HG03175 (cell line): Measurements from ENCODE around the gene DCHS1.

Experiments
- ATAC-seq: cut with Tn5 transposase; IDR thresholded peaks from one replicate; pipeline ENCODE4 v1.9.1; 2021; ENCODE audit warnings: mild to moderate bottlenecking, moderate library complexity; ENCODE audit not compliant: unreplicated experiment

The DCHS1 gene

DNA sequence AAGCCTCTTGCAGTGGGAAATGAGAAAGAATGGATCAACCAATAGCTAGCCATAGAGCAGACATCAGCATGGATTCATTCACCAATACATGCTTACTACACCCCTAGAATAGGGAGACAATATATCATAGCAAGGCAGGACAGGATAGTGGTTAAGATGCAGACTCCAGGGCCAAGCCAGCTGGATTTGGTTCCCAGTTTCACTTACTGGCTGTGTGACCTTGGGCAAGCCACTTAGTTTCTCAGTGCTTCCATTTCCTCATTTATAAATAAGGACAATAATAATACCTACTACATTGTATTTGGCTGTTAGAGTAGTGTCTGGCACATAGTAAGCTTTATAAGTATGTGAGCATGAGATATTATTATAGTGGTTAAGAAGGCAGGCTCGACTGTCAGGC, 7.1 kb downstream of the DCHS1 start:
- ATAC-seq, result no peak

DNA sequence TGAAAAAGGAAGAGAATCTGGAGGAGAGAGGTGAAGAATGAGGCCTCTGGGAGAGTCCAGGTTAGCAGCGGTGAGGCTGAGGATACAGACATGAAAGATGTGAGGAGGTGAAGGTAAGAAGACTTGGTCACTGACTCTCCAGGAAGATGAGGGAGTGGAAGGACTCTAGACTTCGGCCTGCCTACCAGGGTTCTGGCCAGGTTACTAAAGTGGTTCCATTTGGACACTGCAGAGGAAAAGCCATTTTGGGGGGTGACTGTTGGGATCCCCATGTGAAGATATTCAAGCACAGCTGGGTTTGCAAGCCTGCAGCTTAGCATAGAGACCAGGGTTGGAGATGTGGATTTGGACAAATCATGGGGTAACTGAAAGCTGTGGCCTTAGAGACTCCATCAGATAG, 7.8 kb downstream of the DCHS1 start:
- no peak for ATAC-seq

DNA sequence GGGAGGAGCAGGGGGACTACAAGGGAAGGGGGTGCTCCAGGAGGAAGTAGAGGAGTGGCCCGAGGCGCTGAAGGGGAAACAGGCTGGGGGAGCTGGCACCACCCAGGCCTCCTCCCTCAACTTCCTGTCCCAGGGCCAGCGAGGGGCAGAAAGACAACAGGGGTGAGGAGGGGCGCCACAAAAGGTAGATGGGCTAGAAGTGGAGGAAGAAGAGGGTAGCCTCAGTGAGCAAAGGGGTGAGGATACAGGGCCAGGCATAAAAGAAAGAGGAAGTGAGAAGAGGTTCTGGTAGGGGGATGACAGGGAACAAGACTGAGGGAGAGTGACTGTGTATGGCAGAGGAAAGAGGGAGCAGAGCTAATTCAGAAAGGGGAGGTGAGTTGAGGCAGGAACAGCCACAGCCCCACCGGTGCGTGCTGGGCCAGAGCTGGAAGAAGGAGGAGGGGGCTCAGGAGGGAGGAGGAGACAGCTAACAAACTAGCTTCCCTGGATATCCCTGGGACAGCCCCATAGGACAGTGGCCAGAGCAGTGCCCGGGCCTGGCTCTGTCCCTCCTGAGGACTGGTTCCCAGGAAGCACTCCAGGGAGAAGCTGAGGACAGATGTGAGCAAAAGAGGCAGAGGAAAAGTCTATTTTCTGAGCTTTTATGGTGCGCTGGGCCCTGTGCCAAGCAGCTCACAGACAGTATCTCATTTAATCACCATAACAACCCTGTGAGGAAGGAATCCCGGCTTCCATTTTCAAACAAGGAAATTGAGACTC, 8.5 kb downstream of the DCHS1 start:
- ATAC-seq, result peak; percentile 89

DNA sequence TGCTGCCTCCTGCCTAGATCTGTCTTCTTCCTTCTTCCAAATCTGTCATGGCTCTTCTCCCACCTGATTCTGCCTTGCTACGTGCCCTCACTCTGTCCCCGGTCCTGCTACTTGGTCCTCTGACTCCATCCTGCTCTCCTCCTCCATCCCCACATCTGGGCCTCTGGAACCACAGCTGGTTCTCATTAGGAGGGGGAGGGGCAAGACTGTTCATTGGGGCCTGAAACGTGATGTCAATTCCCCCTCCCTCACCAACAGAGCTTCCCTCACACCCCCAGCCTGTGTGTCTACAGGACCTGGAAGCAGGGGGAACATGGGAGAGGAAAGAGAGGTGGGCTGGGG, 9.1 kb downstream of the DCHS1 start:
- peak; percentile 6 for ATAC-seq

DNA sequence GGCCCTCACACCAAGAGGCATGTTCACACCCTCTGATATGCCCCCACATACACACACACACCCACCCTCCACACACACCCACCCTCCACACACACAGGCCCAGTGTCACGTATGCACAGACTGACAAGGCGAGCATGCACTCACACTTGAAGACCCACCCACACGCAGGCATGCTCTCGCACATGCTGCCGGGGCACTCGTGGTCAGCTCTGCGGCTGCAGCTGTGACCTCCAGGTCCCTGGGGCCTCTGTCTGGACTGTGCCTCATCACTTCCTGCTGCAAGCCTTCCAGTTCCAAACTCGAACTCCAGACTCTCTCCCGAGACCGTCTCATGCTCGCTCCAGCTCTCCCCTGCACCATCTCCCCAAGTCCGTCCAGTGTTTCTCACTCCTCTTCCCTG, 9.5 kb downstream of the DCHS1 start:
- ATAC-seq, result no peak

DNA sequence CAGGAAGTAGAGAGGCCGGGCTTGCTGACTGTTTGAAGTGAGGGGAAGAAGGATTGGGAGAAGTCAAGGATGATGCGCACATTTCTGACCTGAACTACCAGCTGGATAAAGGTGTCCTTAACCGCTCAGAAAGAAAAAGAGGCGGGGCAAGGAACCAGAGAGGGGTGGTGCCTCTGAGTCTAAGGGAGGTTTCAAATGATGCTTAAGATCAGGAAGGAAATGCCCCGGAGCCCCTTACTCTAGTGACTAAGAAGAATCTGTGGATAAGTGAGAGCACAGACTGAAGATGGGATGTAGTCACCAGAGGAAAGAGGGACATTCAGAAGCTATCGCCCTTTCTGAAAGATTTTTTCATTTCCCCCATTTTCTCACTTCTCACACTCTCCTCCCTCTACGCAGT, 12.7 kb downstream of the DCHS1 start:
- no peak for ATAC-seq

DNA sequence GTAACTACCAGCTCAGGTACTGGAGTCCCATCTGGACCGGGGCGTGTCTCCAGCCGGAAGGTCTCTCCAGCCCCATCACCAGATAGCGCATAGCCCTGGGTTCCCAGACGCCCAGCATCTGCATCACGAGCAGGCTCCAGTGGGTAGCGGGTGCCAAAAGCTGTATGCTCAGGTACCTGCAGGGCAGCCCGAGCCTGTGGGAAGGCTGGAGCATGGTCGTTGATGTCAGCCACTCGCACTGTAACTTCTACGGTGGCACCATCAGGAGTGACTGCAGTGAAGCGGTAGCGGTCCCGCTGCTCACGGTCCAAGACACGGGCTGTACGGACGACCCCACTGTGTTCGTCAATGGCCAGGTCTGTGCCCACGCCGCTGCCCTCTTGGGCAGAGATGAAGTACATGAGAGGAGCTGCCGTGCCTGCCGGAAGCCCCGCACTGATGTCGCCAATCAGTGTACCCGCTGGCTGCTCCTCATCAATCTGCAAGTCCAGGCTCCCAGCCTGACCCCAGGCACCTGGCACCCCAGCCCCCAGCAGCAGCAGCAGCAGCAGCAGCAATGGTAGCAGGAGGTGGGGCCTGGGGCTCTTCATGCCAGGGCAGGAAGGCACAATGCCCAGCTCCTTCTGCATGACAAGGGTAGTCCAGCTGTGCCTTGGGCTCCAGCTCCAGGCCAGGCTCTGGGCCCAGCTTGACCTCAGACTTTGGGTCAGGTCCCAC, 14.5 kb downstream of the DCHS1 start:
- ATAC-seq, result no peak

DNA sequence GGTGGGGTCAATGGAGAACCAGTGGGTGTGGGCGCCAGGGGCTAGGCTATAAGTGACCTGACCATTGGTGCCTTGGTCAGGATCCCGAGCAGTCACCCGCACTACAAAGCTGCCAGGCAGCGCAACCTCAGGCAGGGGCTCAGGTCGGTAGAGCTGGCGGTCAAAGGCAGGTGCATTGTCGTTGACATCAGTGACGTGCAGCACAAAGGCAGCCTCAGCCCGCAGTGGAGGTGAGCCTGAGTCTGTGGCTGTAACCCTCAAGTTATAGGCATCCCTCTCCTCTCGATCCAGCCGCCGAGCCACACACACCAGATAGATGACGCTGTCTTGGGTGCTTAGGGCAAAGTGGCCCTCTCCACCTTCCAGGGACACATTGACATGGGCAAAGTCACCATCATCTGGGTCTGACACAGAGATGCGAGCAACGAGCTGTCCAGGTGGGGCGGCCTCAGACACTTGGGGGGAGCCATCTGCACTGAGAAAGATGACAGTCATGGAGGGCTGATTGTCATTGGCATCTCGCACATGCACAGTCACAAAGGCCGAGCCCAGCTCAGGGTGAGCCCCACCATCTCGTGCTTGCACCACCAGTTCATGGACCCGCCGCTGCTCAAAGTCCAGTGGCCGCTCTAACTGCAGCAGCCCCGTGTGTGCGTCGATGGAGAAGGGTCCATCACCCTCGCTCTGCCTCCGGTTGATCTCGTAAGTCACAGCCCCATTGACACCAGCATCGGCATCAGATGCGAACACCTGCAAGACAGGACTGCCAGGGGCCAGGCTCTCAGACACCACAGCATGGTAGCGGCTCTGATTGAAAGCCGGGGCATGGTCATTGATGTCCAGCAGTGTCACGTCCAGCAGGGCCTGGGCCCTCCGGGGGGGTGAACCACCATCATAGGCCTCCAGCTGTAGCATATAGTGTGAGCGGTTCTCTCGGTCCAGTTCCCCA, 15.3 kb downstream of the DCHS1 start:
- ATAC-seq, result no peak

DNA sequence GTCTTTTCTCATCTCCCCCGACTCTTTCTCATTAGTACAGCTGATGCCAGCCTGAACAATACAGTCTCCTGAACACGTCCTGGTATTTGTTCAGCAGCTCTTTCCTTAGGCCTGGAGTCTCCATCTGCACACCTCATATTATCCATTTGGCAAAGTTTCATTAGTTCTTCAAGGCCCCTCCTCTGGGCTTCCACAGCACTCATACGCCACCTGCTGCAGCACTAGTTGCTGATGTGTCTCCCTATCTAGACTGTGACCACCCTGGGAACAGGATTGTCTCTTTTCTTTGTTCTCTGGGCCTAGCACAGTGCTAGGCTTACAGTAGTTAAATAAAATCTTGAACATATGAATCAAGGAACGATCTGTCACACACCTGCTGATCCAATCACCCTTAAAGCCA, 17.2 kb downstream of the DCHS1 start:
- ATAC-seq, result no peak

DNA sequence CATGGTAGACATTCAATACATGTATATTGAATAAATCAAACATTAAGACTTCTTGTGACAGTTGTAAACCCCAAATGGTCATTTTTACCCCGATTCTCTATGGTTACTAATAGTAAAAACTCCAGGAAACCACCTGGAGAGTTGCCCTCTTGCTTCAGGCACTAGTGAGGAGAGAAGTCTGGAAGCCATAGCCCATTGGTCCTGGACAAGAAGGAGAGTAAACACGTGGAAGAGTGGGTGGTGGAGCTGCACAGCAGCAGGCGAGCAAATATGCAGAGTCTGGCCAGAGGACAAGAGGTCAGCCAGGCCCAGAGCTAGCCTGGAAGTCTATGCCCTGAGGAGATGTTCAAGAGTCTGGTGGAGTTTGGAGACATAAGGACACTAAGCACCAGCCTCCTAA, 17.7 kb downstream of the DCHS1 start:
- ATAC-seq, result no peak

DNA sequence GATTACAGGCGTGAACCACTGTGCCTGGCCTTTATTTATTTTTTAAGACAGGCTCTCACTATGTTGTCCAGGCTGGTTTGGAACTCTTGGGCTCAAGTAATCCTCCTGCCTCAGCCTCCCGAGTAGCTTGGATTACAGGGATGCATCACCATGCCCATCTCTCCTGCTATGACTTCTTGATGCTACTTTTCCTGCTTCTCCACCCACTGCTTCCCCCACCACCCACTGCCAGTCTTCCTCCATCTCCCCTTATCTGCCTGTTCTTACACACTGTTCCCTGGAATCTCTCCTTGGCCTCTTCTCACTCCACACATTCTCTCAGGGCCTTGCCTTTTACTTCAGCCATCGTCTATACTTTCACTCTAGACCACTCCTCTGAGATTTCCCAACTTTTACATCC, 19.1 kb downstream of the DCHS1 start:
- ATAC-seq, result no peak

DNA sequence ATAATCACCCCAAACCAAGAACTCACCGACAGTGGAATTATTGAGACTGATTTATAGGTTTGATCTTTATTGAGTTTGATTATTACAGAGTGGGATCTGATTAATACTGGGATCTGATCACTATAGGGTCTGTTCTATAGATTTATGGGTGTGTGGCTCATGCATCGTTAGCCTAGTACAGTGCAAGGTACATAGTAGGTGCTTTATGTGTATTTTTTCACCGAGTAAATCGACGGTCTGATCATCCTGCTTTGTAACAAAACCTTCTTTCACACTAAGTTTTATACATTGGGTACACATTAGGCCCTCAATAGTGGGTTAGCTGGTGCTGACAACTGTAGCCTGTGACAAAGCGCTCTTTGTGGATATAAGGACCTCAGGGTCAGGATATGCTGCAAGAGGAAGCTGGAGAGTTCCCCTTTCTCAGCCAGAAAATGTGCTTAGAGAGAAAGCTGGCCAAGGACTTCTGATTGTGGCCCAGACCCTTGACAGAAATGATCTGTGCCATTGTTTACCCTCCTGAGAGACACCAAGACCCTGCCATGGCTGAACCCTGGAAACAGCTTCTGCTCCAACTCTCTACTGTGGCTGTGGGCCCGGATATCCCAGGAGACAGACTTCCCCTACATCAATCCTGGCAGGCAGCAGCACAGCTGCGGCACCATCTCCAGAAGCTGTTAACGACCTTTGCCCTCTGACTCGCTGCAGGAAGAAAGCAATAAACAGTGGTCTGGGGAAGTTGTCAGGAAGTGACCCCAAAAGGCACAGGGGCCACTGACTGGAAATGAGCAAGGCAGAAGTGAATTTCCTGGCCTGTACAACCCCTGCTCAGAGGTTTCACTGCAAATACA, 20.3 kb downstream of the DCHS1 start:
- no peak for ATAC-seq

DNA sequence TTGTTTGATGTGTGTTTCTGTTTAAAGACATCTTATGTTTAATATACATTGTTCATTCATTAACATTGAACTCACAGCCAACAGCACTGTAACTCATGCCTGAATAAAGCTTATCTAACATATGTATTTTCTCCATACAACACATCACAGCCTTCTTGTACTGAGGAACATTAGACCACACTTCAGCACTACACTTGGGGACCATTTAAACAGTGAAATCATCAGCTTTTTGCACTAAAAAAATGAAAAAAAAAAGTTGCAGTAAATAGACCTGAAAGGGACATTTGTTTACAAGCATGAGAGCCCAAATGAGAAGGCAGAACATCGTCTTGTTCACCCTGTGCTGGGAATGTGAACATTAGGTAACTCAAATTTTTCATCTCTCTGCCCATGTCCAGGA, 21.1 kb downstream of the DCHS1 start:
- ATAC-seq, result no peak

DNA sequence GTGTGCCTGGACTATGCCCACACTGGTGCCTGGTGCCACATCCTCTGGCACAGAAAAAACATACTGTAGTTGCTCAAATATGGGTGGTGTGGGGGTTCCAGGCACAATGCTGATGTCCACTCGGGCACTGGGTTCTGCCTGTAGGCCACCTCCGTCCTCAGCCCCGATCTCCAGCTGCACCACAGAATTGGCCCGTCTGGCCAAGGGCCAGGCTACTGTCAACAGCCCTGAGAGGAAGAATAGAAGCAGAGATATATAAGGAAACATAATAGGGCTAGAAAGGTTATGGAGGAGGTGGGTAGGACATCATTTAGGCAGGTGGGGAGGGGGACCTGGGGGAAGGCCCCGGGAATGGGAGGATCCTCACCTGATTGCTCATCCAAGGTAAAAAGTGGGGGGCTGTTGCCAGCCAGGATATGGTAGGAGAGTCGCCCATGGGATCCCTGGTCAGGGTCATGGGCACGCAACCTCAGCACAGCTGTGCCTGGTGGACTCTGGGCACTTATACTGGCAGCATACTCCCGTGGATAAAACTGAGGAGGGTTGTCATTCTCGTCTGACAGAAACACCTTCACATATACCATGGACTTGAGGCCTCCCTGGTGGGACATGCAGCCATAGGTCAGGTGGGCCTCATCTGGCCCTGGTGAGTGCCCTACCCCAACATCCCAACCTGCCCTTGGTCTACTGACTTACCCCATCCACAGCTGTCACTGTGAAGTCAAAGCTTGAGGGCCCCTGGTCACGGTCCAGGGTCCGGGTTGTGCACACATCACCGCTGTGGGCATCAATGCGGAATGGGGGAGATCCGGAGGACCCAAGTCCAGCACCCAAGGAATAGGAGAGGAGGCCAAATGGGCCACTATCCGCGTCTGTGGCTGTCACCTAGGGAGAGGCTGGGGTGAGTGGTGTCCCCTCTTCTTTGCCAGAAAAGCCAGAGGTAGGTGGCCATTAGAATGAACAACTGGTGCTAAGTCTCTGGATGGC, 21.9 kb downstream of the DCHS1 start:
- ATAC-seq, result no peak

DNA sequence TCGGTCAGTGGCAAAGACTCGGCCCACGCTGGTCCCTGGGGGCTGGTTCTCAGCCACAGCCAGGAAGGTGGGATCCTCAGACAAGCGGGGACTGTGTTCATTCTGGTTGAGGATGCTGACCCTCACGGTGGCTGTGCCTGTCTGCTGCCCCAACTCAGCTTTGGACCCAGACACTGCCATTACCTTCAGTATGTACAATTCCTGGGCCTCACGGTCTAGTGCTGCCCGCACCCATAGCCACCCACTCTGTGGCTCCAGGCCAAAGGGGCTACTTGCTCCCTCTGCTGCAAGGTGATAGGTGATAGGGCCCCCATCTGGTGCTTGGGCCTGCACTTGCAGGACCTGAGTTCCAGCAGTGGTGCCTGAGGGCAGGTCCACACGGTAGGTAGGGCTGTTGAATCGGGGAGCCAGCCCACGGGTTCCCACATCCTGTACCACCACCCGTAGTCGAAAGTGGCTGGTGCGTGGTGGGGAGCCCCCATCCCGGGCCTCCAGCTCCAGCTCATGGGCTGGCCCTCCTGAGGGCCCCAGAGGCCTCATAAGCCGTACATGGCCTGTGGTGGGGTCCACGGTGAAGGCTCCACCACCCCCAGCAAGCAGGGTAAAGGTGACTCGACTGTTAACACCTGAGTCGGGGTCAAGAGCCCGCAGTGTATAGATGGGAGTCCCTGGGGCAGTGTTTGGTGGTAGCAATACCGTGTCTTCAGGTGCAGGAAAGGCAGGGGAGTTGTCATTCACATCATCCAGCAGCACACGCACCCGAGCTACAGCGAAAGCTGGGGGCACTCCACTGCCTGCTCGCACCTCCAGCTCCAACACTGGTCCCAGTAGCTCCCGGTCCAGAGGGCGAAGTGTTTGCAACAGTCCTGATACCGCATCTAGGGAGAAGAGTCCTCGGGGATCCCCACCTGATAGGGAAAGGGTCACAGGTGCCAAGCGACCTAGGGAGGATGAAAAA, 23.2 kb downstream of the DCHS1 start:
- ATAC-seq, result no peak

DNA sequence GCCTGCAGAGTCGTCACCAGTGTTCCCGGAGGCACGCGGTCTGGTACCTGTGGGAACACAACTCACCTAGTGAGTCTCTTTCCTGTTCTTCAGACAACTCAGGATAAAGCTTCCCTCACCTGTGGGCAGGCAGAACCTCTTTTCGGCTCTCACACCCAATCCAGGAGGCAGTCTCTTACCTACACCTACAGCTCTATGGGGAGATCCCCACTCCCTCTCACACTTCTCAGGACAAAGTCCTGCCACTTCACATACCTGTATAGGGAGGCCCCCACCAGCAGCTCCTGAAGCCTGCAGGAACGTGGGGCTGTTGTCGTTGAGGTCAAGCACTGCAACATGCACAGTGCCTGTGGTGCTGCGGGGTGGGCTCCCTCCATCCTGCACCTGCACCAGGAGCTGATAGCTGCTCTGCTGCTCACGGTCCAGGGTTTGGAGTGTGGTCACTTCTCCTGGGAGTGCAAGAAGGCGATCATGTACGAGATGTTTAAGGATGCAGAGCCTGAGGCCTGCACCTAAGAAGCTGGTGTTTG, 24.2 kb downstream of the DCHS1 start:
- ATAC-seq, result no peak

DNA sequence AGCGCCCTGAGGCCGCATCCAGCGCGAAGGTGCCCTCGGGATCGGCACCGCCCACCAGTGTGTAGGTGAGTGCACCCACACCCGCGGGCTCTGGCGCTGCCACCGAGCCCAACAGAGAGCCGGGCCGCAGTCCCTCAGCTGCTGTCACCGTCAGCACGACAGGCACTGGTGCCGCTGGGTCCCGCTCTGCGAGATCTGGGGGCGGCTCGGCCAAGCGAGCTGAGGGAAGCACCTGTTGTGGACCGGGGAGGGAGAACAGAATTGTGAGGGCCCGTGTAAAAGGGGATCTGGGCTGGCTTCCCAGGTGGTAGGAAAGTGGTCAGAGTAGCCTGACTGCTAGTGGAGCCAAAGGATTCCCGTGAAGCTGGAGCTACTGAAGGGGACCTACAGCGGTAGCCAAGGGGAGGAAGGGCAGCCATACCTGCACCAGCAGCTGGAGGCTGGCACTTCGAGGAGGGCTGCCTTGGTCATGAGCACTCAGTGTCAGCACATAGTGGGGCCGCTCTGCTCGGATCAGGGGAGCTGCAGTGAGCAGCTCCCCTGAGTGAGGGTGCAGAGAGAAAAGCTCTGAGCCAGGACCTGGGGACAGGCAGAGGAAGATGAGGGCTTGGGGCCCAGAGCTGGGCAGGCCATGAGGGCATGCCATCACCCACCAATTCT, 24.8 kb downstream of the DCHS1 start:
- ATAC-seq, result no peak
